B cell (primary cell): ENCODE data around the gene SHC4.

Source experiments
- EZH2 ChIP-seq: IDR thresholded peaks from 2 replicates; pipeline ENCODE4 v1.6.1; 2012; ENCODE audit warnings: borderline replicate concordance, low read depth, mild to moderate bottlenecking, moderate library complexity, low read length; ENCODE audit not compliant: insufficient read depth, poor library complexity, severe bottlenecking
- TF ChIP-seq, protein P1 (sequence below): fragments of 200-600 bp; IDR thresholded peaks from one replicate; pipeline ENCODE4 v1.8.0; 2022; ENCODE audit warnings: antibody characterized with exemption, mild to moderate bottlenecking

- TF ChIP-seq, protein P1, sequence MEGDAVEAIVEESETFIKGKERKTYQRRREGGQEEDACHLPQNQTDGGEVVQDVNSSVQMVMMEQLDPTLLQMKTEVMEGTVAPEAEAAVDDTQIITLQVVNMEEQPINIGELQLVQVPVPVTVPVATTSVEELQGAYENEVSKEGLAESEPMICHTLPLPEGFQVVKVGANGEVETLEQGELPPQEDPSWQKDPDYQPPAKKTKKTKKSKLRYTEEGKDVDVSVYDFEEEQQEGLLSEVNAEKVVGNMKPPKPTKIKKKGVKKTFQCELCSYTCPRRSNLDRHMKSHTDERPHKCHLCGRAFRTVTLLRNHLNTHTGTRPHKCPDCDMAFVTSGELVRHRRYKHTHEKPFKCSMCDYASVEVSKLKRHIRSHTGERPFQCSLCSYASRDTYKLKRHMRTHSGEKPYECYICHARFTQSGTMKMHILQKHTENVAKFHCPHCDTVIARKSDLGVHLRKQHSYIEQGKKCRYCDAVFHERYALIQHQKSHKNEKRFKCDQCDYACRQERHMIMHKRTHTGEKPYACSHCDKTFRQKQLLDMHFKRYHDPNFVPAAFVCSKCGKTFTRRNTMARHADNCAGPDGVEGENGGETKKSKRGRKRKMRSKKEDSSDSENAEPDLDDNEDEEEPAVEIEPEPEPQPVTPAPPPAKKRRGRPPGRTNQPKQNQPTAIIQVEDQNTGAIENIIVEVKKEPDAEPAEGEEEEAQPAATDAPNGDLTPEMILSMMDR = no peak
- TF ChIP-seq EZH2 = no peak
Observed at GRCh38 chr15:48887144-48887543, 76.6 kb downstream of the SHC4 start.
